Subcutaneous adipose tissue (tissue), 4 donors: ENCODE results near the gene DTYMK. TPM values are rescaled to one million over a fixed set of nuclear protein-coding genes. Genes with fewer than 3 reads are reported as not detected.

Source experiments
- CTCF ChIP-seq: fragments of 450-650 bp; IDR thresholded peaks from one replicate; pipeline ENCODE4 v1.5.1; 2016; ENCODE audit warnings: low read depth, mild to moderate bottlenecking, control low read depth, antibody characterized with exemption, moderate library complexity
- total RNA-seq, 4 donors: library from RNA; depleted of rRNA; stranded (reverse); fragments of >200 nt; gene quantifications; one replicate each; pipeline ENCODE4 v1.1.0, GENCODE V29; 2016

The DTYMK gene
- total RNA-seq, 4 donors from 2014 or later: 10.4 to 20.5 (median 17.2) TPM

GRCh38 chr2:241673797-241674725 is 12.6 kb downstream of the DTYMK start:
- no peak for TF ChIP-seq CTCF

GRCh38 chr2:241673189-241673663 is 13.4 kb downstream of the DTYMK start:
- no peak for TF ChIP-seq CTCF

- TF ChIP-seq CTCF: no peak
Measured at GRCh38 chr2:241672243-241673188, 14.1 kb downstream of the DTYMK start.

GRCh38 chr2:241671457-241672240 is 15.0 kb downstream of the DTYMK start:
- no peak for TF ChIP-seq CTCF

GRCh38 chr2:241670333-241671110 is 16.1 kb downstream of the DTYMK start:
- TF ChIP-seq CTCF: no peak

GRCh38 chr2:241668839-241669238 is 17.8 kb downstream of the DTYMK start:
- no peak for TF ChIP-seq CTCF
